Measurements from ENCODE around the gene SGK2. TPM values are rescaled to one million over a fixed set of nuclear protein-coding genes. Genes with fewer than 3 reads are reported as not detected.

The SGK2 gene
- total and polyA plus RNA-seq, 2 experiments from 2014 or later = 0.42 TPM; not detected in 1

GRCh38 chr20:43570496-43570895 is 11.7 kb downstream of the SGK2 start:
- H3K27me3 Mint-ChIP-seq (ENCODE audit: insufficient read depth, low read depth, poor library complexity) = peaks cover 1% of the 10 kb centered on the region
- Histone ChIP-seq H3K9me2 (ENCODE audit: insufficient read depth) (no peaks in the 10 kb centered on the region), H3K27ac (ENCODE audit: low read depth) (no peak overlapping the region), H2AFZ (no peak overlapping the region), H3K79me2 (replicated peaks; ENCODE audit: insufficient read depth) (no peaks in the 10 kb centered on the region), H3K4me2 (no peak overlapping the region), H3F3A (replicated peaks; ENCODE audit: low read depth) (no peaks in the 10 kb centered on the region), H3K27me3 (ENCODE audit: insufficient read depth) (no peaks in the 10 kb centered on the region), H3K4me1 (ENCODE audit: insufficient read depth) (no peaks in the 10 kb centered on the region), H4K20me1 (replicated peaks; ENCODE audit: insufficient read depth) (no peaks in the 10 kb centered on the region), H3K4me3 (no peak overlapping the region), H3K36me3 (ENCODE audit: insufficient read depth) (no peaks in the 10 kb centered on the region)
- no peaks in the 10 kb centered on the region; the same call in 2 of the 3 replicates for H3K9me3 Mint-ChIP-seq
- no peaks in the 10 kb centered on the region for H3K4me1 Mint-ChIP-seq
- H3K4me3 Mint-ChIP-seq = no peak overlapping the region
- DNase-seq (ENCODE audit: low spot score) = no peak
- H3K27ac Mint-ChIP-seq = no peak overlapping the region
- no peak for ATAC-seq
- TF ChIP-seq CTCF (conservative IDR thresholded peaks at IDR 0.05; ENCODE audit: low read depth in 2 of 2) = no peak
- no peak for TF ChIP-seq CREB1 (CRISPR knock-in tag; IDR thresholded peaks at IDR 0.05; ENCODE audit: low read depth)
- no peak for TF ChIP-seq EZH2phosphoT487 (IDR thresholded peaks at IDR 0.05; ENCODE audit: unreplicated experiment)
- no peak for TF ChIP-seq NANOG (IDR thresholded peaks at IDR 0.05; ENCODE audit: borderline replicate concordance)
- TF ChIP-seq ZNF114 (CRISPR knock-in tag; IDR thresholded peaks at IDR 0.05) = no peak
- TF ChIP-seq POLR2AphosphoS5 (IDR thresholded peaks at IDR 0.05; ENCODE audit: low read depth) = no peak
- no peak for TF ChIP-seq ZNF331 (CRISPR knock-in tag; IDR thresholded peaks at IDR 0.05; ENCODE audit: low read depth)
- no peak for TF ChIP-seq EZH2 (IDR thresholded peaks at IDR 0.05; ENCODE audit: low read depth, unreplicated experiment)
- TF ChIP-seq STAT1 (IDR thresholded peaks at IDR 0.05; ENCODE audit: unreplicated experiment) = no peak
- TF ChIP-seq ETS1 (IDR thresholded peaks at IDR 0.05) = no peak
- TF ChIP-seq REST (IDR thresholded peaks at IDR 0.05; ENCODE audit: unreplicated experiment) = no peak
- no peak for TF ChIP-seq JUNB (IDR thresholded peaks at IDR 0.05; ENCODE audit: unreplicated experiment)
- no peak for TF ChIP-seq ZNF462 (CRISPR knock-in tag; IDR thresholded peaks at IDR 0.05)
- no peaks in the 10 kb centered on the region for H3K36me3 Mint-ChIP-seq (ENCODE audit: low read depth)

Measured in GM23338 (cell line).